ENCODE measurements around the gene DNMT3L.

- TF ChIP-seq TCF7 (CRISPR knock-in tag; IDR thresholded peaks at IDR 0.05; ENCODE audit: low read depth) (no peak), CTCF (IDR thresholded peaks at IDR 0.05) (no peak), CREM (CRISPR knock-in tag; IDR thresholded peaks at IDR 0.05) (no peak), E2F4 (CRISPR knock-in tag; IDR thresholded peaks at IDR 0.05; ENCODE audit: borderline replicate concordance, low read depth) (no peak), ZNF121 (CRISPR knock-in tag; IDR thresholded peaks at IDR 0.05) (no peak), SP1 (CRISPR knock-in tag; conservative IDR thresholded peaks at IDR 0.05) (no peak), MXD4 (CRISPR knock-in tag; IDR thresholded peaks at IDR 0.05; ENCODE audit: borderline replicate concordance) (no peak), ELF4 (CRISPR knock-in tag; IDR thresholded peaks at IDR 0.05; ENCODE audit: low read depth) (no peak), ATF3 (CRISPR knock-in tag; conservative IDR thresholded peaks at IDR 0.05) (no peak), PRRX2 (CRISPR knock-in tag; IDR thresholded peaks at IDR 0.05) (no peak), ZNF281 (CRISPR knock-in tag; IDR thresholded peaks at IDR 0.05) (no peak), MAX (CRISPR knock-in tag; IDR thresholded peaks at IDR 0.05) (no peak)
These were observed 6.2 kb downstream of the DNMT3L start for GRCh38 chr21:44255511-44255981.

All from WTC11 (cell line).